Astrocyte of the cerebellum (primary cell): ENCODE measurements around the gene SLC37A1.

Experiments
- DNase-seq: peaks from one replicate; pipeline ENCODE4 v3.0.0-alpha.2; 2011; ENCODE audit warnings: low read depth
- H3K4me3 ChIP-seq: 2 replicates; pipeline ENCODE4 v1.5.1; 2011; ENCODE audit warnings: mild to moderate bottlenecking, low read depth, low read length, moderate library complexity
- CTCF ChIP-seq: IDR thresholded peaks from 2 replicates; pipeline ENCODE4 v1.5.1; 2012; ENCODE audit warnings: low read length, low read depth, moderate library complexity, mild to moderate bottlenecking; ENCODE audit errors: missing control alignments
- in situ Hi-C: cut with HindIII; loops from 2 replicates; pipeline ENCODE4 v1.10.0; 2017; ENCODE audit warnings: low sequenced_read_pairs

Gene SLC37A1

GRCh38 chr21:42579456-42580075, 65.9 kb downstream of the SLC37A1 start:
- no peak for DNase-seq
- in situ Hi-C loops, result loop anchor here (25.0 kb wide), 1 partner anchor 233 kb away; no protein-coding TSS in a partner anchor
- no peak for TF ChIP-seq CTCF
- H3K4me3 ChIP-seq, result no peak overlapping the region

- in situ Hi-C loops, result loop anchor here (25.0 kb wide), 1 partner anchor 232 kb away; no protein-coding TSS in a partner anchor
These were observed 66.6 kb downstream of the SLC37A1 start for GRCh38 chr21:42580076-42580792.

GRCh38 chr21:42580793-42581321, 67.2 kb downstream of the SLC37A1 start:
- DNase-seq, result no peak
- H3K4me3 ChIP-seq, result no peak overlapping the region
- in situ Hi-C loops, result loop anchor here (25.0 kb wide), 1 partner anchor 231 kb away; no protein-coding TSS in a partner anchor
- no peak for TF ChIP-seq CTCF

More at GRCh38 chr21:42580076-42580792, 66.6 kb downstream of the SLC37A1 start:
- TF ChIP-seq CTCF, result no peak
- no peak for DNase-seq
- no peak overlapping the region for H3K4me3 ChIP-seq

- no peak for TF ChIP-seq CTCF
- DNase-seq, result no peak
- in situ Hi-C loops, result loop anchor here (25.0 kb wide), 1 partner anchor 231 kb away; no protein-coding TSS in a partner anchor
- no peak overlapping the region for H3K4me3 ChIP-seq
These were observed 67.8 kb downstream of the SLC37A1 start for GRCh38 chr21:42581336-42581992.

- in situ Hi-C loops, result loop anchor here (25.0 kb wide), 1 partner anchor 230 kb away; no protein-coding TSS in a partner anchor
- TF ChIP-seq CTCF, result no peak
- no peak overlapping the region for H3K4me3 ChIP-seq
- no peak for DNase-seq
These were observed 68.5 kb downstream of the SLC37A1 start for GRCh38 chr21:42581993-42582786.
